IPS-18c (cell line): ENCODE results near the gene GNB1.

Experiments used
- H3K4me3 ChIP-seq: 2 replicates; pipeline ENCODE4 v1.7.0; 2013; ENCODE audit warnings: low read depth, mild to moderate bottlenecking, low read length, moderate library complexity; ENCODE audit not compliant: insufficient read depth
- H3K9me3 ChIP-seq: one replicate; pipeline ENCODE4 v1.6.1; 2013; ENCODE audit warnings: mild to moderate bottlenecking, low read length, moderate library complexity; ENCODE audit not compliant: control insufficient read depth, insufficient read depth

The GNB1 gene

DNA sequence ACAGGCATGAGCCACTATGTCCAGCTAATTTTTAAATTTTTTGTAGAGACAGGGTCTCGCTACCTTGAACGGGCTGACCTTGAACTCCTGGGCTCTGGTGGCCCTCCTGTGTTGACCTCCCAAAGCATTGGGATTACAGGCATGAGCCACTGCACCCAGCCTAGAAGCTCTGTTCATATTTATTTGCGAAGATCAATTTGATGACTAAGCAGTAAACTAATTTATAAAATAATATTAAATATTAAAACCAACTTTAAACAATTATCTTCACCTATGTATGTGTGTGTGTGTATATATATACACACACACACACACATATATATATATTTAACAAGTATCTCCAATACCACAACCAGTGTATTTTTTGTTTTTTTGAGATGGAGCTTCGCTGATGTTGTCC lies 117.0 kb downstream of the GNB1 start:
- Histone ChIP-seq H3K9me3 (peaks cover 9% of the 10 kb centered on the region), H3K4me3 (no peak overlapping the region)

DNA sequence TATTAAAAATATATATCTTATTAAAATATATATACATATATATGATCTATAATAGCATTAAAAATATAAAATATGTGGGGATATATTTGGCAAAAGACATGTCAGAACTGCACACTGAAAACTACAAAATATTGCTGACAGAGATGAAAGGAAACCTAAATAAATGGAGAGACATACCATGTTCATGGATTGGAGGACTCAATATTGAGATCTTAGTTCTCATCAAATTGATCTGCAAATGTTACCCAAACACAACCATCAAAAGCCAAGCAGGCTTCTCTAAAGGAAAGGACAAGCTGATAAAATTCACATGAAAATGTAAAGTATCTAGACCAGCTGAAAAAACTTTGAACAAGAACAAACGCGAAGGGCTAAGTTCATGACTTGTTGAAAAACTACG lies 119.8 kb downstream of the GNB1 start:
- no peak overlapping the region for H3K4me3 ChIP-seq
- H3K9me3 ChIP-seq = peaks cover 9% of the 10 kb centered on the region

DNA sequence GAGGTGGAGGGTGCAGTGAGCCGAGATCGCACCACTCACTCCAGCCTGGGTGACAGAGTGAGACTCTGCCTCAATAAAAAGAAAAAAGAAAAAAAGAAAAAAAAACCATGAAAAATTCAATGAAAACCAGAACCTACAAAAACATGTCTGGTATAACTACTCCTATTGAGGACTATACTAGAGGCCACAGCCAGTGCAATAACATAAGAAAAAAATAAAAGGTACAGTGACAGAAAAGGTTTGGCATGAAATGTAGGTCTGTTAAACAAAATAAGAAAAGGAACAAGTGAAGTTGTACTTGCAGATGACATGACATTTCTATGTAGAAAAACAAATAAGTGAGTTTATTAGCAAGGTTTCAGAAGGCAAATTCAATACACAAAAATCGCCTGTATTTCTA lies 120.8 kb downstream of the GNB1 start:
- Histone ChIP-seq H3K9me3 (peaks cover 9% of the 10 kb centered on the region), H3K4me3 (no peak overlapping the region)

DNA sequence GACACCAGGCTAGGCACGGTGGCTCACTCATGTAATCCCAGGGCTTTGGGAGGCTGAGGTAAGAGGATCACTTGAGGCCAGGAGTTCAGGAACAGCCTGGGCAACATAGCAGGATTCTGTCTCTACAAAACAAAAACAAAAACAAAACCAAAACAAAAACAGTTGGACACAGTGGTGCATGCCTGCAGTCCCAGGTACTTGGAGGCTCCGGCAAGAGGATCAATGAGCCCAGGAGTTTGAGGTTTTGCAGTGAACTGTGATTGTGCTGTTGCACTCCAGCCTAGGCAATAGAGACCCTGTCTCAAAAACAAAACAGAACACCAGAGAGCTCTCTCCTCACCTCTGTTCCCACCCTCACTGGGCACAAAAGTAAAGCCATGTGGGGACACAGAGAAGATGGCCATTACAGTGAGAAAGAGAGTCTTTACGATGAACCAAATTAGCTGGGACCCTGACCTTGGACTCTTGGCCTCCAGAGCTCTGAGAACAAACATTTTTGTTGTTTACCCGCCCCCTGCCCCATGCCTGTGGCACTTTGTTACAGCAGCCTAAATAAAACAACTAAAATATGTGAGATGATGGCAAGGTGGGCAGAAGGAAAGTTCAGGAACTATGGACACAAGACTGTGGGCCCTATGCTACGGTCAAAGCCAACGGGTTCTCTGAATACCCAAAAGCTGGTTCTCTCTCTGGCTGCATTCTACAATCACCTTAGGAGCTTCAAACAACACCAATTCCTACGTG lies 122.5 kb downstream of the GNB1 start:
- Histone ChIP-seq H3K9me3 (peaks cover 9% of the 10 kb centered on the region), H3K4me3 (no peak overlapping the region)

DNA sequence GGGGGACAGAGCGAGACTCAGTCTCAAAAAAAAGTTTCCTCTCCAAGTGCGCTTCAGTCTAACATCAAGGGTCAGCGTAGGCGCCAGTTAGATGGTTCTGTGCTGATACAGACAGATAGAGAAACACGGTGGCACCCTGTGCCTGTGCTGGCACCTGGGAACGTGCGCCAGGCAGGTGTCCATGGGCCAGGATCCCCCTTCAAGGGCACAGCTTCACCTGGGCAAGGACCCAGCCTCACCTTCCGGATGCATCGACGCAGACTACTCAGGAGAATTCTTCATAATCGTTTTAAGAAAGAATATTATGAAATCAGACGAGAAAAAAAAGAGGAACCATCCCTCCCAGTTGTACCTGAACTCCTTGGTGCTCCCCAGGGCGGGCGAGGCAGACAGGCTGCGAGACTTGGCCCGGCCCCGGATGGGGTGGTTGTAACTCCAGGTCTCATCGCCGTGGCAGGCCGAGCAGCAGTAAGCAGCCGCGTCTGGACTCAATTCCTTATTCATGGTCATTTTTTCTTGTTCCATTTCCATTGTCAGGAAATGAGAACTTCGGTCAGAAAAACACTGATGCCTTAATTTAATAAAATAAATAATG lies 125.9 kb downstream of the GNB1 start:
- Histone ChIP-seq H3K4me3 (no peak overlapping the region), H3K9me3 (peaks cover 2% of the 10 kb centered on the region)

DNA sequence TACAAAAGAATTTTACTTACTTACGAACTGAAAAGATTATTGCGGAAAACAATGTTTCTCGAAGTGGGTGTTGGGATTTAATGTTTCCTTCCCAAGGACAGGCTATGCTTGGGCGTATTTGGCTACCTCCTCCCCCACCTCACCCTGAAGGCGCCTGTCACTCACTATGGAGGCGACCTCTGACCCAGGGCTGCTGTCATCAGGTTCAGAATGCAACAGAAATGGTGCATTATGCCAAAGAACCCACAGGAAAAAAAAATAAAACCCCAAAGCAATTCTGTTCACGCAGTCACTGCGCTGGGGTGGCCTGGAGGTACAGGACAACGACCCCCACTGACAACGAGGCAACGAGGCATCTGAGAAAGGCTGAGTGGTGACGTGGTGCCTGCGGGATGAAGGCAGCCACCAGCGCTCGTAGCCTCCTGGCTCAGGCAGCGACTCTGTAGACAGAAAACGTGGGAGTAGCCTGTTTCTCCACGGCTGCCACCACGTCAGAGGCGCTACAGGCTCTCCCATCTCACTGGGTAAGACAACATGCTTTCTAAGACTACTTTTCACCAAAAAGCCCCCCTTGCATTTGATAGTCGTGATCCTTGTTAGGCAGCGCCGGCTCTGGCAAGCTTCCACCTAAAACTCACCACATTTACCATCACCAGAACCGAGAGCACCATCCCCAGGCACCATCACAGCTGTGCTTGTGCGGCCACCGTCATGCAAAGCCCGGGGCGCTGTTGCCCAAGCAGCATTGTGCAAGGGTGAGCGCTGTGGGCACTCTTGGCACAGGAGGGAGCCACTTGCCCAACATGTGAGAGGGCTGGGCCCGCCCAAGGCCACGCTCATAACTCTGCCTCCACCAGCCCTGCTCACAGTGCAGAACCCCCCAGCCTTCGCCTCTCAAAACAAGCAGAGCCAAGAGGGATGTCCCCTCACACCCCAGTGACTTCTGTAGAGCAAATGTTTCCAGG lies 126.9 kb downstream of the GNB1 start:
- Histone ChIP-seq H3K9me3 (no peaks in the 10 kb centered on the region), H3K4me3 (no peak overlapping the region)

DNA sequence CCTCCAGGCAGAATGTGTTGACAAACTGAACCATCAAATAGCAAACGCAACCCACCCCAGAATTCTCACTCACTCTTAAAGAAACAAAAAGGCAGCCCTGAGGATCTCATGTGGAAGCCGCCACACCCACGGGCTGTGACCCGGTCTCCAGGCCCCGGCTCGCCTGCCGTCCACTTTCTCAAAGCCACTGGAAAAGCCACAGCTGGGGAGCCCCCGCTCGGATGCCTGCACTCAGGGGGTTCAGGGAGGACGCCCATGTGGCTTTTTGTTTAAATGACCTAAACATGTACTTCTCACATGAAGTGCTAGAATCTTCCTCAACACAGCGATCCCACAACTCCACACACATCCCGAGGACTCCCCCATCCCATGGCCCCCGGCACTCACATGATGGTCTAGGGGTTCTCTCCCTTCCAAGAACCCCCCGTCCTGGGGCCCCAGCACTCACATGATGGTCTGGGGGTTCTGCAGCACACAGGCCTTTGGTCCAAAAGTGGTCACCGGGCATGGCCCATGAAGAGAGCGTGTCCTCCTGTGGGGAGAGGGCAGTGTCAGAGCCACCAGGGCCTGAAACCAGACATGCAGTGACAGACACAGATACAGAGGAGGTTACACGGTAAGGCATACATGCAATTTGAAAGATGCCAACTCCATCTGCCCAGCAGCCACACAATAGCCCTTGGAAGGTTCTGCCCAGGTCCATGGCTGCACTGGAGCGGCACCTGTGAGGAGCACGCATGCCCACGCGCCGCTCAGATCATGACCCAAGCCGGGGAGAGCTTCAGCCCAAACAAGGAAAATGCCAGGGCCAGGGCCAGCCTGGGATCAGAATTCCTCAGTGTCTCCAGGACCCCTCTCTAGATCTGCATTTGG lies 129.1 kb downstream of the GNB1 start:
- H3K4me3 ChIP-seq = no peak overlapping the region
- H3K9me3 ChIP-seq = no peaks in the 10 kb centered on the region

DNA sequence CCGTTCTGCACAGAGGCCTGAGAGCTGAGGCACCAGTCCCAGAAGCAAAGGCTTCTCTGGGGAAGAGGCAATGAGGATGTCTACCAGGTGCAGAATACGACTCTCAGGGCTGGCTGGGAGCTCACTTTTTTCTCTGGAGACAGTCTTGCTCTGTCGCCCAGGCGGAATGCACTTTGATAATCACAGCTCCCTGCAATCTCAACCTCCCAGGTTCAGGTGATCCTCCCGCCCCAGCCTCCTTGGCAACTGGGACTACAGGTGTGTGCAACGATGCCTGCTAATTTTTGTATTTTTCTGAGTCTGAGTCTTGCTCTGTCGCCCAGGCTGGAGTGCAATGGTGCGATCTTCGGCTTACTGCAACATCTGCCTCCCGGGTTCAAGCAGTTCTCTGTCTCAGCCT lies 130.2 kb downstream of the GNB1 start:
- H3K9me3 ChIP-seq = no peaks in the 10 kb centered on the region
- H3K4me3 ChIP-seq = no peak overlapping the region

DNA sequence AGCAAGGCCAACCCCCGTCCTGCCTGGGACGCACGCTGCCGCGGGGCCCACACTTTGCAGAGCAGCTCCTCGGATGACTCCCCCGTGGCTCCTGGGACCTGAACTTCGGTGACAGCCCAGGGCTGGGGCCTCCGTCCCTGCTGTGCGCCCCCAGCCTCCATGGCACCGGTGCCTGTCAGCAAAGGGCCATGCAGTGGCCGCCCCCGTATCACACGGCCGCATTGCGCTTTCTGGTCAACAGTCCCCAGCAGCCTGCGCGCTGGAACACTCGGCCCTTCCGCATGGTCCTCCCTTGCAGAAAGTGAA lies 130.6 kb downstream of the GNB1 start:
- no peaks in the 10 kb centered on the region for H3K9me3 ChIP-seq
- H3K4me3 ChIP-seq = no peak overlapping the region

DNA sequence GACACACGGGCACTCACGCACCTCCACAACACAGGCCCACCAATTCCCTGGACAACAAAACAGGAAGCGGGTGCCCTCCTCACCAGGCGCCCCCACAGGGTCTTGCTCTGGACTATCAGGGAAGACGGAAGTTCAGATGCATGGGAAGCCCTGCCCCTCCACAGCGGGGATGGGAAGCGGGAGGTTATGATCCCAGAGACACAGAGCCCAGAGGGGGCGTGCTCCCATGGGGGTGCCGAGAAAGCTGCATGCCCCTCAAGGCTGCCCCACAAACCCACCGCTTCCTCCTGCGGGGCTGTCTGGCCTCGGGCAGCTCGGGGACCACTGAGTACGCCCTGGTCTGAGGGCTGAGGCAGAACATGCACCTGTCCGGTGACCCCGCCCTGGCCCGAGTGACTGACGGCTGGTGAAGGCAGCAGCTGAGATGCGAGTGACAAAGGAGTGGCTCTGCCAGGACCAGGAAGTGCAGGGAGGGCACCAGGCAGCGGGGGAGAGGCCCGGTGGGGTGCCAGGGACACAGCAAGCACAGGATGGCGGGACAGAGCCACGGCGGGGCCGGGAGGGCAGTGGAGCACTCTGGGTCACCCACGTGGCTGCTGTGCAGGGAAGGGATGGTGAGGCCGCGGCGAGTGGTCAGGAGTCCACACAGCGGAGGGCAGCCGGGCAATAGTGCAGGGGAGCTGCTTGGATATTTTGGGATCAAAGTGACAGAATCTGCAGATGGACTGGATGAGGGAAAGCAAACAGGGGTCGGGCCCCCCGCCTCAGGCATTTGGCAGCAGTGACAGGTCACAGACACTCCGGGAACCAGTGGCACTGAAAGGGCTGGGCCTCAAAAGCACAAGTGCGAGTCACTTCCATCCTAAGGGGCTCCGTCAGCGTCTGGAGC lies 131.2 kb downstream of the GNB1 start:
- H3K9me3 ChIP-seq = no peaks in the 10 kb centered on the region
- H3K4me3 ChIP-seq = no peak overlapping the region

DNA sequence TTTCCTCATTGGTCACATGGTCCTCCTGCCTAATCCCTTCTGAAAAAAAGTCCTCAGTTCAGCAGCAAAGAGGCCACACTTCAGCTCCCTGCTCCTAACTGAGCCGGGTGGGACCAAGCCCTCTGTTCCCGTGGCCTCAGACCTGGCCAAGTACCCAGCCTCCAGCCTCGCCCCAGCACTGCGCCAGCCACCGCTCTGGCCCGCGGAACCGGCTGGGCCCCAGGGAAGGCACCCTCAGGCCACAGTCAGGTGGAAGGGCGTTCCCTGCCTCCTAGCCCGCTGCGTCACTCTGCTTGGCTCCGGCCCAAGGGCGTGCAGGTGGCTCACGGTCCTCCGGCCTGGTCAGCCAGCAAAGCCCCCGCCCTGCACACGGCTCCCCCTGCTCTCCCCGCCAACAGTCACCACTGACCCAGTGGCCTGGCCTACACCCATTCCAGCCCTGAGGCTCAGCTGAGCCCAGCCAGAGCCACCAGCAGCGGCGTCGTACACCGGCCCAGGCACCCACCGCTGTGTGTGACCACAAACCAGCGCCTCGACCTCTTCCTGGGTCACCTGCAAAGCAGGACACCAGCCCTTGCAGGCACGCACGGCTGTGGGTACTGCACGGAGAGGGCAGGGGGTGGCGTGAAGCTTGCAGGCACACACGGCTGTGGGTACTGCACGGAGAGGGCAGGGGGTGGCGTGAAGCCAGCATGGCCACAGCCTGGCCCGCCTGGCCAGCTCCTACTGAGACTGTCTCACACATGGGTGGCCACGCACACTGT lies 132.0 kb downstream of the GNB1 start:
- Histone ChIP-seq H3K4me3 (no peak overlapping the region), H3K9me3 (no peaks in the 10 kb centered on the region)

DNA sequence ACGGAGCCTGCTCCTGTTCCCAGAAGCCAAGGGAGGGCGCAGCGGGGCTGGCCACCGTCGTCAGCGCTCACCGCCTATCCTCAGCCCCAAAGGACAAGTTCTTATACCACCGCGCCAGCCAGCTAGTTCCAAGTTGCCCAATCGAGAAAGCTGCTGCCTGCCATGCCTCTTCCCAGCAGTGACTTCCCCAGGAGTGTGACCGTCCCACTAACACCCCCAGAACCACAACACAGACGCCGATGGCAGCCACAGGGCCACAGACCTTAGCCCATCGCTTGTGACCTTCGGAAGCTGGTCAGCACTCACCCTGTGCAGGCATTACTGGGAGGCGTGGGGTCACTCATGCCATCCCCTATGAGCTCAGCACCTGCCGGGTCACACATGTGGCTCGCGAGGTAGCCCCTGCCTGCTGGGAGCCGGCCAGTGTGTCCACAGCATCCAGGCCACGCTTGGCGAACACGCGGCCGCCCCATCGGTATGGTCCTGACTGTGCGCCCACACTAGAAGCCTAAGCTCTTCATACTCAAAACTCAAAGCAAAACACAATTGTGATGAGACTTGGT lies 132.7 kb downstream of the GNB1 start:
- H3K9me3 ChIP-seq = no peaks in the 10 kb centered on the region
- H3K4me3 ChIP-seq = no peak overlapping the region

DNA sequence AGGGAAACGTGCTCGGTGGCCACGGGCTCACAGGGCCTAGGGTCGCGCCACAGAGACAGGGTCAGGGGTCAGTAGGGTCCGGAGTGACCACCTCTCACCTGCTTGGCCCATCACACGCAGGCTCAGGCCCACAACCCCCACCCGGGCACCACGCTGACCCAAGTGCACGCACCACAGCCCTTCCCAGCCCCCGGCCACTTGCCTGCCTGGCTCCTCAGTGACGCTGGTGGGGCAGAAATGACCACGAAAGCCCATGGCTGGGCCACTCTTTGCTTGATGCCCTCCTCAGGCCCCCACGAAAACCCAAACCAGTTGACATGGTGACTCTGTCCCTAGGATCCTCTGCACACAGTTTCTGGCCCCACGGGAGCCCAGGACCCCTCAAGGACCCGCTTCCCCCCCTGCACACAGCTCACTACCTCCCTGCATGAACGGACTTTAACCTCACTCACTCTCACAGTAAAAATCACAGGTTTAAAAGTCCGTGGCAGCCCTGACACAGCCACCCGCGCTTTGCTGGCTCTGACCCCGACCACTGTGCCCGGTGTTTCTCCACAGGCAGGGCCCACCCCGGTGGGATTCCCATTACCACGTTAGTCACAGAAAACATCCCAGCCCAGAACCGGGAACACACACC lies 133.3 kb downstream of the GNB1 start:
- Histone ChIP-seq H3K9me3 (no peaks in the 10 kb centered on the region), H3K4me3 (no peak overlapping the region)

DNA sequence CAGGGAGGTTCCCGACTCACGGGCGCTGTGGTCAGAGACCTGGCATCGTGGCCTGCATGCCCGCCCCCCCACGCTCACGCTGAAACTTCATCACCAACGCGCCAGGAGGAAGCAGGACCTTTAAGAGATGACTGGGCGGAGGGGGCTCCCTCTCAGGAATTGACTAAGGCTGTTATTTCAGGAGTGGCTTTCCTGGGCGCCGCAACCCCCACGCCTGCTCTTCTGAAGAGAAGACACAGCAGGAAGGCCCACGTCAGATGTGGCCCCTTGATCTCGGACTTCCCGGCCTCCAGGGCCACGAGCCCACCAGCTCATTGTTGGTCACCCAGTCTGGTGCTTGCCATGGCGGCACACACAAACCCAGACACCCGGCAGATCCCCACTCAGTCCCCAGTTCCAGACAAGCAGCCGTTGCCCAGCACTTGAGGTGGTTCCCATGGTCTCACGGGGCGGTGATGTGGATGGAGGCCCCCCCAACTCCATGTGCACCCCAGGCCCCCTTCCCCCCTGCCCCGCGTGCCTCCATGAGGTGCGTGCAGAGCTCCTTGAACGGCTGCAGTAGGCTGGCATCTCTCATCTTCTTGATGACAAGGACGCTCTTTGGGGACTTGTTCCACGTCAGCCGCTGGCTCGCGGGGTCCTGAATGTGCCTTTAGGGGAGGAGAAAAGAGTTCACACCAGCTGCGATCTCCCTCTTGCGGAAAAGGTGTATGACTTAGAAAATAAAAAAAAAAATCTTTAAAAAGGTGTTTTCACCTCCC lies 134.0 kb downstream of the GNB1 start:
- H3K4me3 ChIP-seq = no peak overlapping the region

More for the DNA sequence above, 134.0 kb downstream of the GNB1 start:
- no peaks in the 10 kb centered on the region for H3K9me3 ChIP-seq
